ENCODE measurements around the gene KRTAP5-7.
A peak's percentile ranks its signal among the peaks of the same experiment; 100 is the strongest.
"Not testable (repeated sequence)": the region's sequence is repeated elsewhere in the genome, so short reads cannot be mapped to it uniquely, and the experiment has no call there.

Gene KRTAP5-7

GRCh38 chr11:71566626-71567599 is 39.8 kb downstream of the KRTAP5-7 start:
- H3K18ac ChIP-seq (ENCODE audit: low read depth in 1 of 2, low read length in 2 of 2); H2BK15ac ChIP-seq (ENCODE audit: low read depth, poor library complexity, severe bottlenecking); H2BK5ac ChIP-seq (ENCODE audit: low read depth, low read length, poor library complexity, severe bottlenecking); H3K4me1 ChIP-seq (ENCODE audit: control insufficient read depth, insufficient read depth, low read depth, low read length); H3K14ac ChIP-seq (ENCODE audit: low read length in 2 of 2); H4K8ac ChIP-seq (ENCODE audit: low read length); H3K79me1 ChIP-seq (replicated peaks; ENCODE audit: low read length, poor library complexity, severe bottlenecking); H2BK12ac ChIP-seq (ENCODE audit: low read length in 2 of 2); H3K4me3 ChIP-seq (ENCODE audit: insufficient read depth in 1 of 2, low read depth in 1 of 2, low read length in 2 of 2); H3K36me3 ChIP-seq (ENCODE audit: control insufficient read depth in 1 of 2, insufficient read depth in 2 of 2, low read depth in 1 of 2, low read length in 2 of 2); H4K91ac ChIP-seq (ENCODE audit: low read length); DNase-seq; H2AK5ac ChIP-seq (ENCODE audit: low read length, severe bottlenecking); H2BK120ac ChIP-seq (ENCODE audit: low read depth, low read length); H3K23ac ChIP-seq (ENCODE audit: low read length in 2 of 2); H3K9me3 ChIP-seq (ENCODE audit: control insufficient read depth, low read length); H3K27ac ChIP-seq (ENCODE audit: low read length, poor library complexity, severe bottlenecking); H3K4me2 ChIP-seq (ENCODE audit: low read length, poor library complexity, severe bottlenecking); H2AFZ ChIP-seq (ENCODE audit: low read depth, low read length); H3K9ac ChIP-seq (ENCODE audit: low read length); H3K4ac ChIP-seq (ENCODE audit: low read depth in 1 of 2, low read length in 2 of 2): not testable (repeated sequence)
- peaks cover 35 to 49% of the 10 kb centered on the region in 2 experiments for H3K27me3 ChIP-seq (ENCODE audit: control insufficient read depth in 1 of 2, insufficient read depth in 1 of 2, low read length in 2 of 2)
- WGBS, result 48% methylated on average over 12 of the region's 21 CpGs

- H3K4me3 ChIP-seq (ENCODE audit: insufficient read depth in 1 of 2, low read depth in 1 of 2, low read length in 2 of 2); DNase-seq; H3K23ac ChIP-seq (ENCODE audit: low read length in 2 of 2); H2BK15ac ChIP-seq (ENCODE audit: low read depth, poor library complexity, severe bottlenecking); H3K14ac ChIP-seq (ENCODE audit: low read length in 2 of 2); H4K91ac ChIP-seq (ENCODE audit: low read length); H4K8ac ChIP-seq (ENCODE audit: low read length); H2BK120ac ChIP-seq (ENCODE audit: low read depth, low read length); H3K4me2 ChIP-seq (ENCODE audit: low read length, poor library complexity, severe bottlenecking); H3K36me3 ChIP-seq (ENCODE audit: control insufficient read depth in 1 of 2, insufficient read depth in 2 of 2, low read depth in 1 of 2, low read length in 2 of 2); H2AFZ ChIP-seq (ENCODE audit: low read depth, low read length); H2BK12ac ChIP-seq (ENCODE audit: low read length in 2 of 2); H3K79me1 ChIP-seq (replicated peaks; ENCODE audit: low read length, poor library complexity, severe bottlenecking); H3K4ac ChIP-seq (ENCODE audit: low read depth in 1 of 2, low read length in 2 of 2); H2AK5ac ChIP-seq (ENCODE audit: low read length, severe bottlenecking); H3K9ac ChIP-seq (ENCODE audit: low read length); H3K4me1 ChIP-seq (ENCODE audit: control insufficient read depth, insufficient read depth, low read depth, low read length); H2BK5ac ChIP-seq (ENCODE audit: low read depth, low read length, poor library complexity, severe bottlenecking); H3K18ac ChIP-seq (ENCODE audit: low read depth in 1 of 2, low read length in 2 of 2); H3K9me3 ChIP-seq (ENCODE audit: control insufficient read depth, low read length); H3K27ac ChIP-seq (ENCODE audit: low read length, poor library complexity, severe bottlenecking): not testable (repeated sequence)
- WGBS, result 68% methylated on average over 8 of the region's 8 CpGs
- peaks cover 35 to 55% of the 10 kb centered on the region in 2 experiments for H3K27me3 ChIP-seq (ENCODE audit: control insufficient read depth in 1 of 2, insufficient read depth in 1 of 2, low read length in 2 of 2)
Measured at GRCh38 chr11:71567633-71568032, 40.6 kb downstream of the KRTAP5-7 start.

GRCh38 chr11:71568704-71569349 is 41.8 kb downstream of the KRTAP5-7 start:
- 77% methylated on average over 8 of the region's 8 CpGs for WGBS

More at GRCh38 chr11:71568704-71569349, 41.8 kb downstream of the KRTAP5-7 start:
- no peak overlapping the region for H4K8ac ChIP-seq (ENCODE audit: low read length)
- H3K27ac ChIP-seq (ENCODE audit: low read length, poor library complexity, severe bottlenecking), result no peak overlapping the region
- H2AK5ac ChIP-seq (ENCODE audit: low read length, severe bottlenecking), result no peak overlapping the region
- H3K4me2 ChIP-seq (ENCODE audit: low read length, poor library complexity, severe bottlenecking), result peak overlapping the region; percentile 22
- no peak overlapping the region for H2BK5ac ChIP-seq (ENCODE audit: low read depth, low read length, poor library complexity, severe bottlenecking)
- H3K4ac ChIP-seq (ENCODE audit: low read depth in 1 of 2, low read length in 2 of 2), result no peak overlapping the region
- no peak overlapping the region for H2BK120ac ChIP-seq (ENCODE audit: low read depth, low read length)
- H4K91ac ChIP-seq (ENCODE audit: low read length), result no peak overlapping the region
- peaks cover 27 to 61% of the 10 kb centered on the region in 2 experiments for H3K27me3 ChIP-seq (ENCODE audit: control insufficient read depth in 1 of 2, insufficient read depth in 1 of 2, low read length in 2 of 2)
- H3K9ac ChIP-seq (ENCODE audit: low read length), result no peak overlapping the region
- DNase-seq, result no peak
- H3K9me3 ChIP-seq (ENCODE audit: control insufficient read depth, low read length), result no peaks in the 10 kb centered on the region
- H2BK15ac ChIP-seq (ENCODE audit: low read depth, poor library complexity, severe bottlenecking), result no peak overlapping the region
- H3K36me3 ChIP-seq (ENCODE audit: control insufficient read depth in 1 of 2, insufficient read depth in 2 of 2, low read depth in 1 of 2, low read length in 2 of 2), result no peaks in the 10 kb centered on the region
- H3K79me1 ChIP-seq (replicated peaks; ENCODE audit: low read length, poor library complexity, severe bottlenecking), result no peaks in the 10 kb centered on the region
- no peak overlapping the region for H3K18ac ChIP-seq (ENCODE audit: low read depth in 1 of 2, low read length in 2 of 2)
- H3K4me3 ChIP-seq (ENCODE audit: insufficient read depth in 1 of 2, low read depth in 1 of 2, low read length in 2 of 2), result no peak overlapping the region
- H3K23ac ChIP-seq (ENCODE audit: low read length in 2 of 2), result no peak overlapping the region
- H3K4me1 ChIP-seq (ENCODE audit: control insufficient read depth, insufficient read depth, low read depth, low read length), result no peaks in the 10 kb centered on the region
- no peak overlapping the region for H2BK12ac ChIP-seq (ENCODE audit: low read length in 2 of 2)
- no peak overlapping the region for H2AFZ ChIP-seq (ENCODE audit: low read depth, low read length)
- H3K14ac ChIP-seq (ENCODE audit: low read length in 2 of 2), result no peak overlapping the region
